Loucy (cell line): Measurements from ENCODE around the gene ABHD18.

Source experiments
- EZH2phosphoT487 ChIP-seq: fragments of 200-600 bp; IDR thresholded peaks from 2 replicates; pipeline ENCODE4 v1.6.1; 2018; ENCODE audit warnings: antibody characterized with exemption, mild to moderate bottlenecking, moderate library complexity, borderline replicate concordance
- TF ChIP-seq, protein P1 (sequence below): fragments of 200-600 bp; sonication (generic); conservative IDR thresholded peaks from 2 replicates; pipeline ENCODE4 v1.5.1; 2014; ENCODE audit warnings: mild to moderate bottlenecking, antibody characterized with exemption, low read length

GRCh38 chr4:127920521-127920920, 44.7 kb upstream of the ABHD18 start:
- TF ChIP-seq, protein P1, sequence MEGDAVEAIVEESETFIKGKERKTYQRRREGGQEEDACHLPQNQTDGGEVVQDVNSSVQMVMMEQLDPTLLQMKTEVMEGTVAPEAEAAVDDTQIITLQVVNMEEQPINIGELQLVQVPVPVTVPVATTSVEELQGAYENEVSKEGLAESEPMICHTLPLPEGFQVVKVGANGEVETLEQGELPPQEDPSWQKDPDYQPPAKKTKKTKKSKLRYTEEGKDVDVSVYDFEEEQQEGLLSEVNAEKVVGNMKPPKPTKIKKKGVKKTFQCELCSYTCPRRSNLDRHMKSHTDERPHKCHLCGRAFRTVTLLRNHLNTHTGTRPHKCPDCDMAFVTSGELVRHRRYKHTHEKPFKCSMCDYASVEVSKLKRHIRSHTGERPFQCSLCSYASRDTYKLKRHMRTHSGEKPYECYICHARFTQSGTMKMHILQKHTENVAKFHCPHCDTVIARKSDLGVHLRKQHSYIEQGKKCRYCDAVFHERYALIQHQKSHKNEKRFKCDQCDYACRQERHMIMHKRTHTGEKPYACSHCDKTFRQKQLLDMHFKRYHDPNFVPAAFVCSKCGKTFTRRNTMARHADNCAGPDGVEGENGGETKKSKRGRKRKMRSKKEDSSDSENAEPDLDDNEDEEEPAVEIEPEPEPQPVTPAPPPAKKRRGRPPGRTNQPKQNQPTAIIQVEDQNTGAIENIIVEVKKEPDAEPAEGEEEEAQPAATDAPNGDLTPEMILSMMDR: no peak
- no peak for TF ChIP-seq EZH2phosphoT487
